Esophagus mucosa (tissue), 1 donor: Measurements from ENCODE around the gene NAXD. TPM values are rescaled to one million over a fixed set of nuclear protein-coding genes. Genes with fewer than 3 reads are reported as not detected.
"Not testable (repeated sequence)": the region's sequence is repeated elsewhere in the genome, so short reads cannot be mapped to it uniquely, and the experiment has no call there.

ENCODE experiments used
- ATAC-seq: fragments of 200-7000 bp; cut with Tn5 transposase; one replicate; pipeline ENCODE4 v1.9.1; 2020
- total RNA-seq: library from RNA; stranded (reverse); gene quantifications from one replicate; pipeline ENCODE4 v1.2.4, GENCODE V29; 2023
- donor health status: DM: yes; HTN: yes; CAD: no.

The NAXD gene
- total RNA-seq, 1 donor from 2014 or later: 21.4 TPM

- ATAC-seq: no peak
Observed at GRCh38 chr13:110645750-110646149, 30.4 kb downstream of the NAXD start.

- ATAC-seq: peak; percentile 6
Observed at GRCh38 chr13:110646442-110647364, 31.4 kb downstream of the NAXD start.

GRCh38 chr13:110647365-110647737 is 32.0 kb downstream of the NAXD start:
- ATAC-seq: no peak

- ATAC-seq: no peak
Observed at GRCh38 chr13:110648146-110648819, 32.9 kb downstream of the NAXD start.

GRCh38 chr13:110648848-110649421 is 33.6 kb downstream of the NAXD start:
- no peak for ATAC-seq

GRCh38 chr13:110649551-110649950 is 34.2 kb downstream of the NAXD start:
- no peak for ATAC-seq

GRCh38 chr13:110650436-110650835 is 35.1 kb downstream of the NAXD start:
- ATAC-seq: no peak

- ATAC-seq: no peak
Observed at GRCh38 chr13:110651271-110651670, 35.9 kb downstream of the NAXD start.

- ATAC-seq: no peak
Observed at GRCh38 chr13:110651726-110652230, 36.4 kb downstream of the NAXD start.

- ATAC-seq: peak; percentile 19
Observed at GRCh38 chr13:110652231-110652730, 36.9 kb downstream of the NAXD start.

- ATAC-seq: no peak
Observed at GRCh38 chr13:110652764-110653163, 37.4 kb downstream of the NAXD start.

- ATAC-seq: no peak
Observed at GRCh38 chr13:110653271-110653670, 37.9 kb downstream of the NAXD start.

- no peak for ATAC-seq
Observed at GRCh38 chr13:110653851-110654250, 38.5 kb downstream of the NAXD start.

GRCh38 chr13:110657196-110657595 is 41.9 kb downstream of the NAXD start:
- no peak for ATAC-seq

- ATAC-seq: not testable (repeated sequence)
Observed at GRCh38 chr13:110658218-110658911, 43.0 kb downstream of the NAXD start.

GRCh38 chr13:110661256-110661655 is 45.9 kb downstream of the NAXD start:
- ATAC-seq: no peak

GRCh38 chr13:110662091-110662490 is 46.7 kb downstream of the NAXD start:
- ATAC-seq: no peak

GRCh38 chr13:110662777-110663443 is 47.6 kb downstream of the NAXD start:
- no peak for ATAC-seq

GRCh38 chr13:110663491-110663890 is 48.1 kb downstream of the NAXD start:
- no peak for ATAC-seq

GRCh38 chr13:110664041-110664440 is 48.7 kb downstream of the NAXD start:
- no peak for ATAC-seq

- ATAC-seq: no peak
Observed at GRCh38 chr13:110664673-110665072, 49.3 kb downstream of the NAXD start.
